ENCODE results near the gene ADD3. TPM values are rescaled to one million over a fixed set of nuclear protein-coding genes. Genes with fewer than 3 reads are reported as not detected.
A peak's percentile ranks its signal among the peaks of the same experiment; 100 is the strongest.

Gene ADD3
- total RNA-seq, 1 experiment from 2014 or later = 57.8 TPM

GRCh38 chr10:110006358-110007160 is 1.2 kb upstream of the ADD3 start:
- peak; percentile 59 to 61 for DNase-seq
- Histone ChIP-seq H3K9me3 (replicated peaks) (no peaks in the 10 kb centered on the region), H3K36me3 (no peaks in the 10 kb centered on the region), H3K4me1 (peaks cover 20% of the 10 kb centered on the region), H3K4me3 (peak overlapping the region; percentile 71), H3K27me3 (no peaks in the 10 kb centered on the region), H3K27ac (peak overlapping the region; percentile 94)

DNA sequence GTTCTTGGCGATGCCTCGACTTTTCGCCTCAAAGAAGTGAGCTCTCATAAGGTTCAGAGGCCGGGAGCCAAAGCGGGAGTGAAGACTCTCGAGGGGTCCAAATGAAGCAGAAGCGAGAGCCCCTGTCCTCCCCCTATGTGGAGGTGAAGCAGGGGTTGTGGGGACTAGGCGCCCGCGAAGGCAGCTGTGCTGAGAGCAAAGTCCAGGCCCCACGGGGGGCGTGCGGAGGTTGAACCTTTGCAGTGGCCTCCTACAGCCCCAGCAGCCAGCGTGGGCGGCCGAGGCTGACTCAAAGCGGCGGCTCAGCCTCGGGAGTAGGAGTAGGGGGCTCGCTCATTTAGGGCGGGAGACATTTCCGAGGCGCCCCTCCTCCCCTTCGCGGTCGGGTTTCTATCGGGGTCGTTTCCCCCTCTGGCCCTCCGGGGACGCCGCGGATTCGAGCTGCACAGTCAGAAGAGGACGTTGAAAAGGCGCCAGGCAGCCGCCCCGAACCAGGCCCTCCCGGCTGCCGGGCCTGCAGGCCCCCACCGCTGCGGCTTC is 553 bp upstream of the ADD3 start:
- H3K27me3 ChIP-seq = no peaks in the 10 kb centered on the region
- no peaks in the 10 kb centered on the region for H3K9me3 ChIP-seq (replicated peaks)
- peaks cover 20% of the 10 kb centered on the region for H3K4me1 ChIP-seq
- no peaks in the 10 kb centered on the region for H3K36me3 ChIP-seq
- peak overlapping the region; percentile 94 for H3K27ac ChIP-seq
- DNase-seq = no peak
- peak overlapping the region; percentile 71 for H3K4me3 ChIP-seq

DNA sequence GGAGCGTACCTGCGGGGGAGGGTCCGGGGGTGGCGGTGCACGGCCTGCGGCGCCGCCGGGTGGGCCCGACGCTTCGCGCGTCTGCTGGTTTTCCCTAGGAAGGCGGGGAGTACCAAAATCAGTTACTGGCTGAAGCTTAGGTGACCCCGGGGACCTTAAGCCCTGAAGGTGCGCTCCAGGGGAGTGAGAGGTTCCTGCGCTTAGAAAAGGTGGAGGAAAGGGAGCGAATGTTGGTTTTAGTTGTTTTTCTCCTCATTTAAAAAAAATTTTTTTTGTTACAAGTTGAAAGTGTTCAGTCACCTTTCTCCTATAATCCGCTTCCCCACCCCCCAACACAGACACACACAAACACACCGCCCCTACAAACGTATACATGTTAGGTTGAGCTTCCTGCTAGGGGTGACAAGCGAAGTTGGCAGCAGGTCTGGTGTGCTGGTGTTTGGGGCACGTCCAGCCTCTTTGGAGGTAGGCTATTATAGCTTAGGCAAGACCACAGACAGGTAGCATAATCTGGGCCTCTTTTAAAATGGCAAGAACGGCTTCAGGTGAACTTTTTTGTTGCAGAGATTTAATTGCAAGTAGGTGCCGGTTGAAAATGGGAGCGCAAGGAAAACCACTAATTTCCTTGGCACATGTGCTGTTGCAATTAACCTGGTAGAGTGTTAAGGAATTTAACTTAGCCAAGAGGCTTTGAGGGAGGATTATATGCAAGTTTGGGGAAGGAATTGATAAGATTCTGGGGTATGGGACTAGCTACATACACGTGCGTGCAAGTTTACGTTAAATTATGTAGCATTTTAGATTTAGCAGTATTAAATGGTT is 945 bp downstream of the ADD3 start:
- H3K9me3 ChIP-seq (replicated peaks) = no peaks in the 10 kb centered on the region
- H3K4me3 ChIP-seq = peak overlapping the region; percentile 71
- DNase-seq = peak; percentile 35 to 39
- no peaks in the 10 kb centered on the region for H3K36me3 ChIP-seq
- H3K4me1 ChIP-seq = peaks cover 20% of the 10 kb centered on the region
- no peaks in the 10 kb centered on the region for H3K27me3 ChIP-seq
- peak overlapping the region; percentile 68 for H3K27ac ChIP-seq

GRCh38 chr10:110009736-110010475 is 2.1 kb downstream of the ADD3 start:
- Histone ChIP-seq H3K4me1 (peaks cover 20% of the 10 kb centered on the region), H3K9me3 (replicated peaks) (no peaks in the 10 kb centered on the region), H3K27me3 (no peaks in the 10 kb centered on the region), H3K36me3 (no peaks in the 10 kb centered on the region), H3K27ac (no peak overlapping the region), H3K4me3 (no peak overlapping the region; the same call in 1 of the 2 replicates)
- DNase-seq = peak in 1 of 2 experiments; percentile 12

DNA sequence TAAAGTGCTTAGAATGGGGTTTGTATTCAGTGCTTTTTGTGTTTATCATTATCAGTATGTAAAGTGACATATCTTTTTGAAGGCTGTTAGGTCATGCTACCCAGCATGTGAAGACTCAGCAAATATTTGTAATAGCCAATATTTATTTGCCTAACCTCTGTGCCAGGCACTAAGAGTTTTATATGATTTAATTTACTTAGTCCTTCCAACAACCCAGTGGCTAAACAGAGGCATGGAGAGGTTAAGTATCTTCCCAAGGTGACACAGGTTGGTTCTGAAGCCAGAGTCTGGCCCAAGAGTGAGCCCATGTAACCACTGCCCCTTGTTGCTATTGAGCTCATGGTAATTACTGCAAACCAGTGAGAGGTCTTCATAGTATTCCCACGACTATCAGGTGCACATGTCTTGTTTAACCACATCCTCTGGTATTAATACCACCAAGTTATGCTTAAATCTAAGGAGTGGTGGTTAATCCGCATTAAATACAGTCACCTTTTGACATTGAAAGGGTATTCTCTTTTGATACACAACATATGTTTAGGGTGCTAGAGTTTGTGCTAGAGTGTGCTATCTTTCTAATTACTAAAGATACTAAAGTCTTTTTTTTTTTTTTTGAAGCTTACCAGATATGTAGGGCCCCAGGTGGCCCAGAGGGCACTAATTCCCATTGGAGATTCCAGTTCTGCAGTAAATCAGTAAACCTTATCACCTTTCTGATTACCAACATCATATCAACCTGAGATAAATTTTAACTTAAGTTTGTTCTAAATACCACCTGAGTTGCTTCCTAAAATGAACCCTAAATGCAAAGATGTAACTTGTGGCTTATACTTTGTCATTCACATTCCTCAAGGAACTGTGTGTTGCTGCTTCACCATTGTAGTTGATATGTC is 2.9 kb downstream of the ADD3 start:
- no peak overlapping the region for H3K27ac ChIP-seq
- H3K36me3 ChIP-seq = no peaks in the 10 kb centered on the region
- H3K4me1 ChIP-seq = peaks cover 20% of the 10 kb centered on the region
- peak in 1 of 2 experiments; percentile 43 for DNase-seq
- H3K4me3 ChIP-seq = no peak overlapping the region
- H3K9me3 ChIP-seq (replicated peaks) = no peaks in the 10 kb centered on the region
- H3K27me3 ChIP-seq = no peaks in the 10 kb centered on the region

DNA sequence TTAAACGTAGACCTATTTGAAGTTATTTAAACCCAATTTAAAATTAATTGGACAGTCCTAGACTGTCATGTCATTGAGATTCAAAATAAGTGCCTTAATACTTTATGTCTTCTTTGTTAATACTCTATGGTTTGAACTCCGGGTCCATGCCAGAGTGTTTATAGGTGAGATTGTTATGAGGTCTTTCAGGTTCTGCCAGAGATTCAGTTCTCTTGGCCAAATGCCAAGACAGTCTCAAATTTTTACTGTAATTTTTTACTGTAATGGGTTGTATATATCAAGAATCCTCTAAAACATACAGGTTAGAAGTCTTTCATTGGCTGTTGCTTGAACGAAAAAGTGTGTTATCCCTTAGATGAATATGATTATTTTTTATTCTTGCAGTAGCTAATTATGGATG is 3.9 kb downstream of the ADD3 start:
- Histone ChIP-seq H3K4me1 (peaks cover 20% of the 10 kb centered on the region), H3K27me3 (no peaks in the 10 kb centered on the region), H3K4me3 (no peak overlapping the region), H3K27ac (no peak overlapping the region), H3K36me3 (no peaks in the 10 kb centered on the region), H3K9me3 (replicated peaks) (no peaks in the 10 kb centered on the region)
- DNase-seq = no peak

DNA sequence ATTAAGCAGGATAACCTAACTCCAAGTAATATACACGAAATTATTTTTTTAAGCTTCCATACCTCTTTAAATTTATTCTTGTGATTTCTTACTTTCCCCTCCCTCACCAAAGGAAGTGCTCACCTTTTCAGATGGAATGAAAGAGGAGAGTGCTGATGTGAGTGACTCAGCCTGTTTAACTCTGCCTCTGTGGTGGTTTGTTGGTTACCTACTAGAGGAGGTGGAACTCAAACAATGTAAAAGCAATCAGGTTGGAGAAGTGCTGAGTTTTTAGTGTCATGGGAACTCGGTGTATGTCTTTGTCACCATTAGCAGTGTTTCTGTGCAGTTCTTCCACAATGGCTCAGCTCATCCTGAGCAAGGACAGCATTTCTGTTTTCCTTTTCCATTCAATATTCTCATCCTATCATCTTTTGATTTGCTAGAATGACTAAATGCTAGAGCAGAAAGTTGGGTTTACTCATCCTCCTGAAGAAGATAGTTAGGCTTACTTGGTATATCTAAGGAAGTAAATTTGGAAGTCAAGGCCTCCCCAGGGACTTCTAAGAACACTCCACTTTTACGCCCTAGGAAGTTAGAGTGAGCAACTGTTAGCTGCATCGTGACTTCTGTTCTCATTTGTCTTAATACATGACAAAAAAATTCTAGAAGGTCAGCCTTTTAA is 6.0 kb downstream of the ADD3 start:
- DNase-seq = no peak
- Histone ChIP-seq H3K36me3 (0 out of 2 replicates have a peak, but pooled peaks cover 4% of the 10 kb centered on the region), H3K27me3 (no peaks in the 10 kb centered on the region), H3K27ac (no peak overlapping the region), H3K4me3 (no peak overlapping the region), H3K9me3 (replicated peaks) (no peaks in the 10 kb centered on the region), H3K4me1 (peaks cover 20% of the 10 kb centered on the region)

GRCh38 chr10:110016039-110016438 is 8.3 kb downstream of the ADD3 start:
- no peak overlapping the region for H3K27ac ChIP-seq
- H3K9me3 ChIP-seq (replicated peaks) = no peaks in the 10 kb centered on the region
- 0 out of 2 replicates have a peak, but pooled peaks cover 4% of the 10 kb centered on the region for H3K36me3 ChIP-seq
- no peak for DNase-seq
- H3K4me3 ChIP-seq = no peak overlapping the region
- no peaks in the 10 kb centered on the region for H3K27me3 ChIP-seq
- peaks cover 2% of the 10 kb centered on the region; the same call in 1 of the 2 replicates for H3K4me1 ChIP-seq

- Histone ChIP-seq H3K4me3 (no peak overlapping the region), H3K27ac (no peak overlapping the region), H3K36me3 (0 out of 2 replicates have a peak, but pooled peaks cover 4% of the 10 kb centered on the region), H3K4me1 (no peaks in the 10 kb centered on the region), H3K27me3 (no peaks in the 10 kb centered on the region), H3K9me3 (replicated peaks) (no peaks in the 10 kb centered on the region)
- no peak for DNase-seq
These were observed 9.3 kb downstream of the ADD3 start for GRCh38 chr10:110017052-110017451.

DNA sequence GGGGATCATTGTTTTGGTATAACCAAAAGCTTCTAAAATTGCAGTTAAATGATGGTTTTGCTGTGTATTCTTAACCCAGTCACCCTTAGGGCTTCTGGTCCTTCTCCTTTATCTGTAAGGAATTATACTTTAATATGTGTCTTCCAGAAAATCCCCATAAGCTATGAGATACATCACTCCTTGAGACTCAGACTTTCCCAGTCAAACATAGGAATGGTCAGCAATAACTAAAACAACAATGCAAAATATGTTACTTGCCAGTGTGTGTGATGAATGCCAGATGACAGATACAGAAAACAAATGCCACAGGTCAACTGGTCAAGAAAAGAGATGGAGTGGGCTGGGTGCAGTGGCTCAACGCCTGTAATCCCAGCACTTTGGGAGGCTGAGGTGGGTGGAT is 10.1 kb downstream of the ADD3 start:
- Histone ChIP-seq H3K27me3 (no peaks in the 10 kb centered on the region), H3K9me3 (replicated peaks) (no peaks in the 10 kb centered on the region), H3K36me3 (0 out of 2 replicates have a peak, but pooled peaks cover 4% of the 10 kb centered on the region), H3K4me3 (no peak overlapping the region), H3K4me1 (no peaks in the 10 kb centered on the region), H3K27ac (no peak overlapping the region)
- DNase-seq = no peak

- H3K27me3 ChIP-seq = no peaks in the 10 kb centered on the region
- H3K9me3 ChIP-seq (replicated peaks) = no peaks in the 10 kb centered on the region
- no peak overlapping the region for H3K27ac ChIP-seq
- no peak for DNase-seq
- no peaks in the 10 kb centered on the region for H3K4me1 ChIP-seq
- 0 out of 2 replicates have a peak, but pooled peaks cover 4% of the 10 kb centered on the region for H3K36me3 ChIP-seq
- no peak overlapping the region for H3K4me3 ChIP-seq
These were observed 12.5 kb downstream of the ADD3 start for GRCh38 chr10:110020265-110020664.

DNA sequence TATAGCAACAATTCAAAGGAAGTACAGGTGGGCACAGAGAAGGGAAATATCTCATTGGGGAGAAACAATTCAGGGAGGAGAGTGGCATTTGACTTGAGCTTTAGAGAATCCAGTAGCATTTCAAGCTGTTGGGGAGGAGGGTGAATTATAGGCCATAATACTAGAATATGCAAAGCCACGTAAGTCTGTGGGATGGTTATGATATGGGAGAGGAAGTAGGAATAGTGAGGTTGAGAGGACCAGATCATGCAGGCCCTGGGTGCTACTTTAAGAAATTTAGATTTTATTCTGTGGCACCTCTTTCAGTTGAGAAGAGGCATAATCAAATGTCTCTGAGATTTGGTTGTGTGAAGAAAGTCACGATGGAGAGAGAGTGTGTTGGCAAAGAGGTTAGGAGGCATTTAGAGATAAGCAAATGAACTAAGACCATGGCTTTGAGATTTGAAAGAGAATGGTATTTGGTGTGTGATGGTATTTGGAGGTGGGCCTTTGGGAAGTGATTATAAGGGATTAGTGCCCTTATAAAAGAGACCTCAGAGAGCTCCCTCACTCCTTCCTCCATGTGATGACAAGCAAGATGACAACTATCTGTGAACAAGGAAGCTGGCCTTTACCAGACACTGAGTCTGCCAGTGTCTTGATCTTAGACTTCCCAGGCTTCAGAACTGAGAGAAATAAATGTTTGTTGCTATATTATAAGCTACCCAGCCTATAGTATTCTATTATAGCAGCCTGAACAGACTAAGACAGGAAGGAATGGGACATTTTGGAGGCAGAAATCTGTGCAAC is 15.1 kb downstream of the ADD3 start:
- no peaks in the 10 kb centered on the region for H3K4me1 ChIP-seq
- no peak overlapping the region for H3K4me3 ChIP-seq
- no peaks in the 10 kb centered on the region for H3K27me3 ChIP-seq
- no peaks in the 10 kb centered on the region for H3K36me3 ChIP-seq
- DNase-seq = no peak
- no peaks in the 10 kb centered on the region for H3K9me3 ChIP-seq (replicated peaks)
- no peak overlapping the region for H3K27ac ChIP-seq

All from SJCRH30 (cell line).